ENCODE data around the gene KIF22.
"Not testable (repeated sequence)": the region's sequence is repeated elsewhere in the genome, so short reads cannot be mapped to it uniquely, and the experiment has no call there.

The KIF22 gene

GRCh38 chr16:29815793-29816693 is 25.5 kb downstream of the KIF22 start, which contains the start of gene PAGR1:
TSS of gene PAGR1 (plus strand) at chr16:29816152. CDS start at chr16:29816526, 374 bp downstream.
- peak; percentile 100 for DNase-seq

- DNase-seq, result peak; percentile 85
These were observed 26.3 kb downstream of the KIF22 start for GRCh38 chr16:29816694-29817441.

GRCh38 chr16:29818082-29818481 is 27.5 kb downstream of the KIF22 start:
- no peak for DNase-seq

GRCh38 chr16:29819506-29819905 is 29.0 kb downstream of the KIF22 start:
- no peak for DNase-seq

GRCh38 chr16:29820271-29820701 is 29.7 kb downstream of the KIF22 start, which contains the start of gene MVP:
TSS of gene MVP (plus strand) at chr16:29820462. CDS start at chr16:29830550, 10,088 bp downstream.
- DNase-seq, result peak; percentile 88

- DNase-seq, result peak; percentile 67
These were observed 30.4 kb downstream of the KIF22 start for GRCh38 chr16:29820730-29821642.

- no peak for DNase-seq
These were observed 31.1 kb downstream of the KIF22 start for GRCh38 chr16:29821643-29822115.

- no peak for DNase-seq
These were observed 34.1 kb downstream of the KIF22 start for GRCh38 chr16:29824589-29825144.

- peak; percentile 54 for DNase-seq
These were observed 34.8 kb downstream of the KIF22 start for GRCh38 chr16:29825145-29826044.

GRCh38 chr16:29826342-29826695 is 35.8 kb downstream of the KIF22 start:
- DNase-seq, result no peak

GRCh38 chr16:29830774-29831173 is 40.2 kb downstream of the KIF22 start:
- no peak for DNase-seq

- DNase-seq, result no peak
These were observed 40.9 kb downstream of the KIF22 start for GRCh38 chr16:29831490-29831889.

- not testable (repeated sequence) for DNase-seq
These were observed 42.7 kb downstream of the KIF22 start for GRCh38 chr16:29833219-29833618.

GRCh38 chr16:29834079-29834478 is 43.5 kb downstream of the KIF22 start:
- no peak for DNase-seq

GRCh38 chr16:29835926-29836325 is 45.4 kb downstream of the KIF22 start:
- DNase-seq, result no peak

GRCh38 chr16:29836623-29837022 is 46.1 kb downstream of the KIF22 start:
- no peak for DNase-seq

- no peak for DNase-seq
These were observed 47.3 kb downstream of the KIF22 start for GRCh38 chr16:29837841-29838240.

- DNase-seq, result no peak
These were observed 49.3 kb downstream of the KIF22 start for GRCh38 chr16:29839822-29840221.

- DNase-seq, result no peak
These were observed 49.7 kb downstream of the KIF22 start for GRCh38 chr16:29840240-29840639.

GRCh38 chr16:29841631-29842030 is 51.1 kb downstream of the KIF22 start:
- DNase-seq, result no peak

GRCh38 chr16:29842732-29843346 is 52.3 kb downstream of the KIF22 start:
- DNase-seq, result no peak

Measured in RPMI8226 (cell line).